BLaER1 (cell line): ENCODE results near the gene RPL18.

Experiments used
- H3K27ac ChIP-seq: shearing (Covaris generic); formaldehyde crosslinking; 2 replicates; pipeline ENCODE4 v1.8.1; 2022
- H3K27me3 ChIP-seq: shearing (Covaris generic); formaldehyde crosslinking; 2 replicates; pipeline ENCODE4 v1.8.1; 2022
- H3K36me3 ChIP-seq: shearing (Covaris generic); formaldehyde crosslinking; 2 replicates; pipeline ENCODE4 v1.8.1; 2022
- H3K4me1 ChIP-seq: shearing (Covaris generic); formaldehyde crosslinking; 2 replicates; pipeline ENCODE4 v1.8.1; 2022
- H3K4me2 ChIP-seq: shearing (Covaris generic); formaldehyde crosslinking; 2 replicates; pipeline ENCODE4 v1.8.1; 2022
- H3K4me3 ChIP-seq: shearing (Covaris generic); formaldehyde crosslinking; 2 replicates; pipeline ENCODE4 v1.8.1; 2022
- H3K9ac ChIP-seq: shearing (Covaris generic); formaldehyde crosslinking; 2 replicates; pipeline ENCODE4 v1.8.1; 2022
- H3K9me3 ChIP-seq: shearing (Covaris generic); formaldehyde crosslinking; 2 replicates; pipeline ENCODE4 v1.8.1; 2022
- H4K20me1 ChIP-seq: shearing (Covaris generic); formaldehyde crosslinking; 2 replicates; pipeline ENCODE4 v1.8.1; 2022
- Cebpa-rat ChIP-seq: shearing (Covaris generic); IDR thresholded peaks from 2 replicates; pipeline ENCODE4 v1.8.1; 2022

The RPL18 gene

DNA sequence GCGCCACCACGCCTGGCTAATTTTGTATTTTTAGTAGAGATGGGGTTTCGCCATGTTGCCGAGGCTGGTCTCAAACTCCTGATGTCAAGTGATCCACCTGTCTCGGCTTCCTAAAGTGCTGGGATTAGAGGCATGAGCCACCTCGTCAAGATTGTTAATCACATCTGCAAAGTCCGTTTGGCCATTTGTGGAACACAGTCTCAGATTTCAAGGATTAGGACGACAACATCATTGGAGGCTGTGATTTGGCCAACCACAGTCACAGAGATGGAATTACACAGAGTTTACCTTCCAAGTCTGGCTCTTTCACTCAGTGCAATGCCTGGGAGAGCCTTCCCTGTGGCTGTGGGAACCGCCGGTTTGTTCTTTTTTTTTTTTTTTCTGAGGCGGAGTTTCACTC lies 49.2 kb downstream of the RPL18 start:
- Histone ChIP-seq H3K27me3 (no peaks in the 10 kb centered on the region), H3K9me3 (no peaks in the 10 kb centered on the region), H4K20me1 (no peaks in the 10 kb centered on the region), H3K4me3 (no peak overlapping the region), H3K36me3 (no peaks in the 10 kb centered on the region), H3K4me2 (no peak overlapping the region), H3K9ac (no peak overlapping the region), H3K27ac (no peak overlapping the region), H3K4me1 (peaks cover 30% of the 10 kb centered on the region)
- no peak for TF ChIP-seq Cebpa-rat

DNA sequence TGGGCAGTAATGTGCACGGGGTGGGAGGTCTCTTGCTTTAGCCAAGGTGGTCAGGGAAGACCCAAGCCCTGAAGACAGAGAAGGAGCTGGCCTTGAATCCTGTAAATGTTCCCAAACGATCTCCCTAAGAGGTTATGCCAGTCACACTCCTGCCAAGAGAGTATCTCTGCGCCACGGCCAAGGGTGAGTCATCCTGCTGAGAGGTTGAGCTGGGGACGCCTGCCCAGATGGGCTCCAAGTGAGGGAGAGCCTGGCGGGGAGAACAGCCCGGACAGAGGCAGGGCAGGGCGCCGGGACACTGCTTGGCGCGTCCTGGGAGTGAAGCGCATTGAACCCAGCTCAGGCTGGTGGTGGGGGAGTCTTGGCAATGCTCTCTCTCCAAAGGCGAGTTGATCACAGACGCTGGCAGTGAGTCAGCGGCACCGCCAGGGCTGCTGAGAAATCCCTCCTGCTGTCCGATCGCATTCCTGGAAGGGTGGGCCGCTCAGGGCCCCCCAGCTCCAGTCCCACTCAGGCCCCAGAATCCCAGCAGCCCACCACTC lies 50.6 kb downstream of the RPL18 start:
- no peak overlapping the region for H3K9ac ChIP-seq
- H3K4me3 ChIP-seq, result no peak overlapping the region
- H4K20me1 ChIP-seq, result no peaks in the 10 kb centered on the region
- TF ChIP-seq Cebpa-rat, result no peak
- H3K27me3 ChIP-seq, result no peaks in the 10 kb centered on the region
- no peak overlapping the region for H3K27ac ChIP-seq
- peaks cover 35% of the 10 kb centered on the region for H3K4me1 ChIP-seq
- H3K9me3 ChIP-seq, result no peaks in the 10 kb centered on the region
- H3K36me3 ChIP-seq, result no peaks in the 10 kb centered on the region
- H3K4me2 ChIP-seq, result peak overlapping the region; percentile 24; the same call in 1 of the 2 replicates
